Measurements from ENCODE around the gene SLC34A2.
"Not testable (repeated sequence)": the region's sequence is repeated elsewhere in the genome, so short reads cannot be mapped to it uniquely, and the experiment has no call there.

Gene SLC34A2, protein sequence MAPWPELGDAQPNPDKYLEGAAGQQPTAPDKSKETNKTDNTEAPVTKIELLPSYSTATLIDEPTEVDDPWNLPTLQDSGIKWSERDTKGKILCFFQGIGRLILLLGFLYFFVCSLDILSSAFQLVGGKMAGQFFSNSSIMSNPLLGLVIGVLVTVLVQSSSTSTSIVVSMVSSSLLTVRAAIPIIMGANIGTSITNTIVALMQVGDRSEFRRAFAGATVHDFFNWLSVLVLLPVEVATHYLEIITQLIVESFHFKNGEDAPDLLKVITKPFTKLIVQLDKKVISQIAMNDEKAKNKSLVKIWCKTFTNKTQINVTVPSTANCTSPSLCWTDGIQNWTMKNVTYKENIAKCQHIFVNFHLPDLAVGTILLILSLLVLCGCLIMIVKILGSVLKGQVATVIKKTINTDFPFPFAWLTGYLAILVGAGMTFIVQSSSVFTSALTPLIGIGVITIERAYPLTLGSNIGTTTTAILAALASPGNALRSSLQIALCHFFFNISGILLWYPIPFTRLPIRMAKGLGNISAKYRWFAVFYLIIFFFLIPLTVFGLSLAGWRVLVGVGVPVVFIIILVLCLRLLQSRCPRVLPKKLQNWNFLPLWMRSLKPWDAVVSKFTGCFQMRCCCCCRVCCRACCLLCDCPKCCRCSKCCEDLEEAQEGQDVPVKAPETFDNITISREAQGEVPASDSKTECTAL

DNA sequence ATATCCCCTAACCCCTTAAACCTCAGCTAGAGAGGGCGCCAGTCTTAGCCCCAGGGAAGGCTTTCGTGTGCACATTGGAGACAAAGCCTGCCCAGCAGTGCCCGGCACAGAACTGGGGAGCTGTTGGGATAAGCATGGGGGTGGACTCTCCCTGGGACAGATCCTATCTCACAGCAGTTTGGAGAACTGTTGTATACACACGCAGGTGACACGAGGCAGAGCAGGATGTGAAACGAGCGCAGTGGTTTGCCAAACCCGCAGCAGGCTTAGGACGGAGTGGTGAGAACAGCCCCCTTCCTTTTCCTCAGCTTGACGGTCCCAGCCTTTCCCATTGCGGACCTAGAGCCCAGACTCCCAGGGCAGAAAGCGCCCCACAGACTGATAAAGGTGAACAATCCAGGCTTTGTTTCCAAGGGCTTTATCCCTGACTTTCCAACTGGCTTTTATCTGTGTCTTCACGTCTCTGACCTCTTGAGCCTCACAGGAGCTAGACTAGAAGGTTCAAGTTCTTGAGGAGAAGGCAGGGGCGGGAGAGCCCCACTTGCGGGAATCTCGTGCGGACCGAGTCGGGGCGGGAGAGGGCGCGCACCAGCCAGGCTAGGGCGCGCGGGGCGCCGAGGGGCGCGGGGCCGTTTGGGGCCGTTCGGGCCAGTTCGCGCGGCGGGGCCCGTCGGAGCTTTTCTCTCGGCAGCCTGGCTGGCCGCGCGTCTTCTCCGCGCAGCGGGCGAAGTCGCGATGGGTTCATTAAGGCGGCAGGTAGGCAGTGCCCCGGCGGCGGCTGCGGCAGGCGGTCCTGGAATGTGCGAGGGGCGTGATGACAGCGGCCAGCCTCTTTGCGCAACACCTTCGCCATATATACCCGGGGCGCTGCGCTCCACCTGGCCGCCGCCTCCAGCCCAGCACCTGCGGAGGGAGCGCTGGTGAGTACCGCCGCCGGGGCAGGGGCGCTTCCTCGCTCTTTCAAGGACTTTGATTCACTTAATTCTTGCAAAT, at the start of gene SLC34A2:
SLC34A2 (plus strand) TSS at position 881 of the 993 bp plus-strand sequence. CDS start 6,650 bp downstream, outside the sequence.
- no peak for DNase-seq

DNA sequence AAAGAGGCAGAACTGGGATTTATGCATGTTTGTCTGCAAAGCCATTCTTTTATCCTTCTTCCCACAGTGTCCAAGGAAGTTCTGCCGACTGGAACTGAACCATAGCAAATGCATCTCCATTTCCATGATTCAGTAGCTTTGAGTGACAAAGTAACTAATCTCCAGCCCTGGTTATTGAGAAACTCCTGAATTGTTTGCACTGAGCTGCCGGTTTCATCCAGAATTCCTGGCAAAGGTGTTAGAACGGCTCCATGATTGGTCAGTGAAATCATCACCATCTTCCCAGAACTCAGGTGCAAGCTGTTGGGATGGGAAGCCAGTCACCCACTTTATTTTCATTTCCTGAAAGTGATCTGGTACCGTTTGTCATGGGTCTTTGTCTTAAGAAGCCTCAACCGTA, 47.0 kb upstream of the SLC34A2 start:
- no peak for DNase-seq

DNA sequence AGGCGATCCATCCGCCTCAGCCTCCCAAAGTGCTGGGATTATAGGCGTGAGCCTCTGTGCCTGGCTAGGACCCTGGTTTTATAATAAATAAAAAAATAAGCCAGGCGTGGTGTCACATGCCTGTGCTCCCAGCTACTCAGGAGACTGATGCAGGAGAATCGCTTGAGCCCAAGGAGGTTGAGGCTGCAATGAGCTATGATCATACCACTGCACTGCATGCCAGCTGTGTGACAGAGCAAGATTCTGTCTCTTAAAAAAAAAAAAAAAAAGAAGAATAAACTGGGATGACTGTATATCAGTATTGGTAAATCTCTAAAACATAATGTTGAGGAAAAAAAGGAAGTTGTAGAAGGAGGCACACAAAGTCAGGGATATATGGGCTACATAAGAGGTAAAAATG, 45.7 kb upstream of the SLC34A2 start:
- no peak for DNase-seq

DNA sequence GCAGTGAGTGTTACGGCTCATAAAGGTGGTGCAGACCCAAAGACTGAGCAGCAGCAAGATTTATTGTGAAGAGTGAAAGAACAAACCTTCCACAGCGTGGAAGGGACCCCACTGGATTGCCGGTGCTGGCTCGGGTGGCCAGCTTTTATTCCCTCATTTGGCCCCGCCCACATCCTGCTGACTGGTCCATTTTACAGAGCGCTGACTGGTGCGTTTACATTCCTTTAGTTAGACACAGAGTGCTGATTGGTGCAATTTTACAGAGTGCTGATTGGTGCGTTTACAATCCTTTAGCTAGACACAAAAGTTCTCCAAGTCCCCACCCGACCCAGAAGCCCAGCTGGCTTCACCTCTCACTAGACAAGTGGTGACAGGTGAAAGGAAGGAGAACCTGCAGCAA, 42.0 kb upstream of the SLC34A2 start:
- DNase-seq: not testable (repeated sequence)

- DNase-seq: no peak
Measured at GRCh38 chr4:25614807-25615206, 40.8 kb upstream of the SLC34A2 start.

DNA sequence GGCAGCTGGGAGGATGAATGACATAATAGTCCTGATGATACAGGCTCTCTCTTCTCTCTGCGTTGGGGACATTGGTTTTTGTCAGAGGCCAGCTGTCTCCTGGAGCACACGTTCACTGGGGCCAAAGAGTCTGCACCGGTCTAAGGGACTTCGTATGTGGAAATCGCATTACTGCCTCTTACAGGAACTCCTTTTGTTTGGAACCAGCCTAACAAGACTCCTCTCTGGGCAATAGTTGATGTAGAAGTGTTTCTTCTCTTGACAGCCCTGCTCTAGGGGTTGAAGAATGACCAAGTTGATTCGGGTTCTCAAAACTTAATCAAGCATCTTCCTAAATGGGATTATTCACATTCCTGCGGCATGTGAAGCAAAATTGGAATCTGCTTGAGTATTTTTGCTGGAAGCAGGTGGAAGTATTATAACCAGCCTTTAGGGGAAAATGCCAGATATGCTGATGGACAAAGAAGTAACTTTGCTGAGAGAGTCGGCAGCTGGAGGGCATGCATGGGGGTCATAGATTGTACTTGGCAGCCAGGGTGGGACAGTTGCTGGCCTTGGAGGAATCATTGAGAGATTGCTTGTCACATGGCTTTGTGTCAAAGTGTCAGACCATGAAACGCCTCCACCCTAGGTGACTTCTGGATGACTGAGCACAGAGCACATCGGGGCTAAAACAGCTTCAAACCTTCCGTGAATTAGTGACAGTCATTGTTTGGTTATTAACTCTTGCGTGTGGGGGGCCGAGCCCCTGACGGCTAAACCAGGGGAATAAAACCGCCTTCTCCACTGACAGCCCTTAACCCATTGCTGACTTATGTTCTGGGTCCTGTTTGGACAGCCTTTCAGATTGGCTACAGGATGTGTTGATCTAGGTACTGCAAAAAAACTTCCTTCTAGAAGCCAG, 34.4 kb upstream of the SLC34A2 start:
- DNase-seq: no peak

DNA sequence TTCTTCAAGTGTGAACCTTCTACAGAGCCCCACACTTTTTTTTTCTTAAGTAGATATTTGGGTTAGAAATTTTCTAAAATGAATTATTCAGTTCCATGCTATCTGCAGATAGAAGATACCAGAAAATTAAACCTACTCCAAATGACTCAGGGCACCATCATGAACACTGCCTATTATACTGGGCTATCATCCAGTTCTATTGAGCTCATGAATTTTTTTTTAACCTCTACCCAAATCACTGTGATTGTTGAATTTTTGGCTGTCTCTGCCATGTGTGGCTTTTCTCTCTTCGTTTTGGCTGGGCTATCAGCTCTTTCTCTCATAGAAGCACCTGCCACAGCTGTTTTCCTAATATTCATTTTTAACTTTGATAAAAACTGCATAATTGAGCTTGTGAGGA, 31.0 kb upstream of the SLC34A2 start:
- no peak for DNase-seq

GRCh38 chr4:25628451-25628850, 27.2 kb upstream of the SLC34A2 start:
- no peak for DNase-seq

- DNase-seq: no peak
Measured at GRCh38 chr4:25632135-25632534, 23.5 kb upstream of the SLC34A2 start.

GRCh38 chr4:25633541-25633940, 22.1 kb upstream of the SLC34A2 start:
- DNase-seq: no peak

DNA sequence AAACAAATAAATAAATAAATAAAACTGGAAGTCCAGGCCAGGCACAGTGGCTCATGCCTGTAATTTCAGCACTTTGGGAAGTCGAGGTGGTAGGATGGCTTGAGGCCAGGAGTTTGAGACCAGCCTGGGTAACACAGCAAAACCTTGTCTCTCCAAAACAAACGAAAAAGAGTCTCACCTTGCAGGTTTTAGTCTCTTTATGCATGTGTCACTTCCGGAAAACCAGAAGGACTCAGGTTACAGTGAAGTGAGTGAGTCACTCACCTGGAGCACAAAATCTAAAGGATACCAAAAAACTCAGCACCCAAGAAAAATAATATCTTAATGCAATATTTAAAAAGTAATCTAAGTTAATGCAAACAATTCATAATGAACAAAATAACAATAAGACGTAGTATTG, 20.1 kb upstream of the SLC34A2 start:
- no peak for DNase-seq

DNA sequence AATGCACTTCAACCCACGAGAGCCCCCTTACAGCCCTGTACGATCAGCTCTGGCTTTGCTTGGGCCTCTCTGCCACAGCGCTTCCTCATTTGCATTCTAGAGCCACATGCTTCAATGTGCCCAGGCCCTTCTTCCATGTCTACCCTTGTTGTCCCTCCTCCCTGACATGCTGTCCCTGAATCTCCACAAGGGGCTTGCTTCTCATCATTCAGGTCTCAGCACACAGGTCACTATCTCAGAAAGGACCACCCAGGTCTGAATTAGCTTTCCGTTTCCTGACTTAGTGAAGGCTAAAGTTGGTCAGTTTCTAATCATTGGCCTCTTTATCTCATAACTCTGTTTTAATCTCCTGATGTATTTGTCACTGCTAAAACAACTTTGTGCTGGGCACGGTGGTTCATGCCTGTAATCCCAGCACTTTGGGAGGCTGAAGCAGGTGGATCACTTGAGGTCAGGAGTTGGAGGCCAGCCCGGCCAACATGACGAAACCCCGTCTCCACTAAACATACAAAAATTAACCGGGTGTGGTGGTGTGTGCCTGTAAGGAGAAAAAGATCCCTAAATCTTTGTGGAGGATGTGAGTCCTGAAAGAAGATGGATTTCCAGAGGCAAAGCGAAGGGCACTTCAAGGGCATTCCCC, 17.9 kb upstream of the SLC34A2 start:
- no peak for DNase-seq

- no peak for DNase-seq
Measured at GRCh38 chr4:25638221-25638601, 17.4 kb upstream of the SLC34A2 start.

- DNase-seq: no peak
Measured at GRCh38 chr4:25638806-25639205, 16.8 kb upstream of the SLC34A2 start.

GRCh38 chr4:25650311-25650710, 5.3 kb upstream of the SLC34A2 start:
- no peak for DNase-seq

DNA sequence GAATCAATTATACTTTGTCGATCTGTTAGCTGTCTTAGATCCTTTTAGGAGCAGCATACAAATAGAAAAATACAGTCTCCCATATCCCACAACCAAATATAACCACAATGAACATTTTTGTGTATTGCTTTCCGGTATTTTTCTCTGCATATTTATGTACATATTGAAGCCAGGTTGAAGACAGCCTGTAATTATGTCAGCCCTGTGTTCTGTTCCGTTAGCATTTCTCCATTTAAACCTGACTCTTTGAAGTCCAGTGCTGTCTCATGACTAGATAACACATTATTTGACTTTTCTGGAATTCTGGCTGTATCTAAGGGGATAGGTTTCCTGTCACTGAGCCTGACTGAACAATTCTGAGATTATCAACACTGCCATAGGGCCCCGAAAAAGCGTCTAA, 4.0 kb upstream of the SLC34A2 start:
- DNase-seq: no peak

GRCh38 chr4:25654031-25654970, 1.4 kb upstream of the SLC34A2 start:
- no peak for DNase-seq

- no peak for DNase-seq
Measured at GRCh38 chr4:25656031-25656430, 380 bp downstream of the SLC34A2 start.

DNA sequence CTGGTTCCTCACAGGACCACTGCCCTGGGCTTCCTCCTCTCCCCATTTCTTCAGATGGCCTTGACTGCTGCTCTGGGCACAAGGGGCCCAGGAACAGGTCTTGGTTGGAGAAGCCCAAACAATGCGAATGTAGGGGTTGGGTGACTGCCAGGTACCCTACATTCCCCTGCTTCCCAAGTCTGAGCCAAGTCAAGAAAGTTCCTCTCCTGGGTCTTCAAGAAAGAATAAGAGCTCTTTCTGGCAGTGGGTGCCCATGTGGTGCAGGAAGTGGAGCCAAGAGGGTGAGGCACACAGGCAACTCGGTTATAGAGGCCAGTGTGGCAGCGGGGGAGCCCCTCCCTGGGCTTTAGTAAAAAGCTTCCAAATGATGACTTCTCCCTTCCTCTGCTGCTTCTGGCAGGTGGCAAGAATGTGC, 2.7 kb downstream of the SLC34A2 start:
- DNase-seq: no peak

DNA sequence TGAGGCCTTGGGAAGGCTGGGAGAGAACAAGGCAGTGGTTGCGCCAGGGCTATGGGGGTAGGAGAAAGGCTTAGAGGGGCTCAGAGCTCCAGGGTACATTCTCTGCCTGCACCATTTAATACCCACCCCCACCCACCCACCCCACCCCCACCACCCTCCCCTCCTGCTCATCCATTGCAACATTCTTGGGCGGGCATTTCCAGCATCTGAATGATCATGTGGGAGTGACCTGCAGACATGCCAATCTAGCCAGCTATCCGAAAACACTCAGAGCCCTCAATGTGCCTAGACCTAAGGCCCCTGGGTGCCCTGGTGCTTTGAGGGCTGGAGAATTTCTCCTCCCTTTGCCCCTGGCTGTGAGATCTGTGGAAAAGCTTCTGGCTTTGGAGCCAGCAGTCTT, 3.1 kb downstream of the SLC34A2 start:
- no peak for DNase-seq

All from midbrain (tissue), 1 donor.